Measurements from ENCODE around the gene LRP8. TPM values are rescaled to one million over a fixed set of nuclear protein-coding genes. Genes with fewer than 3 reads are reported as not detected.

LRP8 gene
- total and polyA plus RNA-seq, 2 donors (not counting 3 experiments of a cell fraction or from before 2014, with no cell fraction given), result 40.9 to 62.2 TPM

- DNase-seq (ENCODE audit: low read depth, low spot score) (no peak), FAIRE-seq (no peak)
- H3K79me2 ChIP-seq (ENCODE audit: control insufficient read depth, insufficient read depth, low read length), result no peaks in the 10 kb centered on the region
- H2AFZ ChIP-seq (ENCODE audit: low read depth, low read length), result no peak overlapping the region
- no peaks in the 10 kb centered on the region for H3K36me3 ChIP-seq (ENCODE audit: control insufficient read depth in 2 of 2, extremely low read depth in 1 of 2, insufficient read depth in 2 of 2, low read length in 2 of 2)
- H3K4me1 ChIP-seq (ENCODE audit: control insufficient read depth, extremely low read depth, insufficient read depth, low read length), result no peaks in the 10 kb centered on the region
- dilution Hi-C loops (cut with MboI; ENCODE audit: extremely low pct_ligation_motif_present, low sequenced_read_pairs) (no loop called here), intact Hi-C loops (cut with micrococcal nuclease) (no loop called here)
- no peak overlapping the region for H3K4me3 ChIP-seq (replicated peaks in 1 of 3; ENCODE audit: insufficient read depth in 1 of 3, low read depth in 1 of 3, low read length in 3 of 3)
- BruUV-seq (replicated peaks), result no TSS peak
- H3K9me1 ChIP-seq (replicated peaks; ENCODE audit: control insufficient read depth, extremely low read depth, insufficient read depth, low read length), result no peaks in the 10 kb centered on the region
- no peak overlapping the region for H3K4me2 ChIP-seq (ENCODE audit: insufficient read depth, low read length)
- ChIA-PET CTCF (no interaction called here), POLR2A (no interaction called here)
- H4K20me1 ChIP-seq (replicated peaks; ENCODE audit: control insufficient read depth, extremely low read depth, insufficient read depth, low read length), result no peaks in the 10 kb centered on the region
- H3K27ac ChIP-seq (ENCODE audit: insufficient read depth, low read depth, low read length), result no peak overlapping the region
- no peaks in the 10 kb centered on the region for H3K9me3 ChIP-seq (replicated peaks; ENCODE audit: control insufficient read depth, insufficient read depth, low read length)
- peaks cover 4% of the 10 kb centered on the region in 2 experiments for H3K27me3 ChIP-seq (ENCODE audit: control insufficient read depth in 2 of 2, insufficient read depth in 2 of 2, low read length in 2 of 2)
- no peak overlapping the region for H3K9ac ChIP-seq (replicated peaks; ENCODE audit: extremely low read depth, insufficient read depth, low read length)
- no peak for TF ChIP-seq FOS (IDR thresholded peaks at IDR 0.05; ENCODE audit: borderline replicate concordance, insufficient read depth, low read length)
- TF ChIP-seq, protein P1, sequence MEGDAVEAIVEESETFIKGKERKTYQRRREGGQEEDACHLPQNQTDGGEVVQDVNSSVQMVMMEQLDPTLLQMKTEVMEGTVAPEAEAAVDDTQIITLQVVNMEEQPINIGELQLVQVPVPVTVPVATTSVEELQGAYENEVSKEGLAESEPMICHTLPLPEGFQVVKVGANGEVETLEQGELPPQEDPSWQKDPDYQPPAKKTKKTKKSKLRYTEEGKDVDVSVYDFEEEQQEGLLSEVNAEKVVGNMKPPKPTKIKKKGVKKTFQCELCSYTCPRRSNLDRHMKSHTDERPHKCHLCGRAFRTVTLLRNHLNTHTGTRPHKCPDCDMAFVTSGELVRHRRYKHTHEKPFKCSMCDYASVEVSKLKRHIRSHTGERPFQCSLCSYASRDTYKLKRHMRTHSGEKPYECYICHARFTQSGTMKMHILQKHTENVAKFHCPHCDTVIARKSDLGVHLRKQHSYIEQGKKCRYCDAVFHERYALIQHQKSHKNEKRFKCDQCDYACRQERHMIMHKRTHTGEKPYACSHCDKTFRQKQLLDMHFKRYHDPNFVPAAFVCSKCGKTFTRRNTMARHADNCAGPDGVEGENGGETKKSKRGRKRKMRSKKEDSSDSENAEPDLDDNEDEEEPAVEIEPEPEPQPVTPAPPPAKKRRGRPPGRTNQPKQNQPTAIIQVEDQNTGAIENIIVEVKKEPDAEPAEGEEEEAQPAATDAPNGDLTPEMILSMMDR (IDR thresholded peaks at IDR 0.05; ENCODE audit: extremely low read depth in 1 of 2, insufficient read depth in 1 of 2, low read depth in 1 of 2, low read length in 2 of 2), result no peak
- TF ChIP-seq POLR2A (IDR thresholded peaks at IDR 0.05; ENCODE audit: low read depth, low read length), result no peak
- TF ChIP-seq POLR2AphosphoS5 (IDR thresholded peaks at IDR 0.05; ENCODE audit: insufficient read depth, low read depth, low read length), result no peak
- TF ChIP-seq GATA2 (IDR thresholded peaks at IDR 0.05; ENCODE audit: insufficient read depth, insufficient read length, low read depth, low read length), result no peak
- TF ChIP-seq MYC (IDR thresholded peaks at IDR 0.05; ENCODE audit: low read depth, low read length), result no peak
- TF ChIP-seq, protein P2, sequence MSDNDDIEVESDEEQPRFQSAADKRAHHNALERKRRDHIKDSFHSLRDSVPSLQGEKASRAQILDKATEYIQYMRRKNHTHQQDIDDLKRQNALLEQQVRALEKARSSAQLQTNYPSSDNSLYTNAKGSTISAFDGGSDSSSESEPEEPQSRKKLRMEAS (IDR thresholded peaks at IDR 0.05; ENCODE audit: insufficient read depth, insufficient read length), result no peak
- no peak for TF ChIP-seq EZH2 (IDR thresholded peaks at IDR 0.05; ENCODE audit: borderline replicate concordance, low read depth, low read length, severe bottlenecking)
- TF ChIP-seq JUN (IDR thresholded peaks at IDR 0.05; ENCODE audit: borderline replicate concordance, insufficient read depth, insufficient read length, low read depth), result no peak
Measured at GRCh38 chr1:53349968-53350852, 22.3 kb upstream of the LRP8 start.
